Pancreas (tissue), 10 donors: ENCODE data around the gene CDK5. TPM values are rescaled to one million over a fixed set of nuclear protein-coding genes. Genes with fewer than 3 reads are reported as not detected.

ENCODE experiments used
- ATAC-seq, 4 donors: fragments of 200-7000 bp; cut with Tn5 transposase; one replicate each; pipeline versions ENCODE4 v1.8.0 to v1.9.1; 2020; ENCODE audit warnings: mild to moderate bottlenecking in 4 of 4, moderate library complexity in 4 of 4
- DNase-seq, 6 donors: peaks; one replicate each; pipeline ENCODE4 v3.0.0-alpha.2; 2020
- FAIRE-seq: peaks from 2 replicates; lab custom pipeline; 2012; peaks lifted over from hg19 to GRCh38; lab: Jason Lieb, UNC
- H3K27ac ChIP-seq, 4 donors: fragments of 200-600 bp; sonication (generic); 1 replicate in 3 of 4; 2 replicates in 1 of 4; pipeline versions ENCODE4 v1.5.0 to v1.8.0; 2020
- H3K27me3 ChIP-seq, 4 donors: fragments of 200-600 bp; one replicate each; pipeline ENCODE4 v1.8.0; 2021
- H3K36me3 ChIP-seq, 3 donors: fragments of 200-600 bp; sonication (generic) in 1 of 3; one replicate each; pipeline versions ENCODE4 v1.5.0 to v1.8.0; 2020 to 2021
- H3K4me1 ChIP-seq, 3 donors: fragments of 200-600 bp; one replicate each; pipeline ENCODE4 v1.8.0; 2021
- H3K4me3 ChIP-seq, 4 donors: fragments of 200-600 bp; sonication (generic) in 2 of 4; one replicate each; pipeline versions ENCODE4 v1.5.0 to v1.8.0; 2020 to 2021
- H3K9me3 ChIP-seq, 4 donors: fragments of 200-600 bp; one replicate each; pipeline ENCODE4 v1.8.0; 2021
- CTCF ChIP-seq, 4 donors: fragments of 200-600 bp; sonication (generic) in 3 of 4; IDR thresholded peaks; one replicate each; pipeline versions ENCODE4 v1.5.0 to v1.8.0; 2021; ENCODE audit warnings: antibody characterized with exemption in 4 of 4
- WGBS, 2 donors: extraction: QIAGEN DNeasy Blood & Tissue Kit; methylation state at CpG; one replicate each; pipeline ENCODE4 v1.1.7; 2013; 5-methylcytosine and 5-hydroxymethylcytosine counted together
- intact Hi-C, 3 donors: fragments of 100-400 bp; cut with DNase I; formaldehyde crosslinking; loops; one replicate each; pipeline versions ENCODE4 v1.11.1 to v1.14.2; 2022
- polyA plus RNA-seq, 2 donors: library from polyadenylated mRNA; stranded (reverse); fragments of 200-250 nt; gene quantifications; one replicate each; pipeline ENCODE4 v1.2.3, GENCODE V29; 2013
- total RNA-seq, 6 donors: library from RNA; stranded (reverse); fragmentation: NEBNext Ultra II Directional in 4 of 6; extraction: Animal tissue kit (Norgen Biotek cat#: 25700) in 4 of 6; gene quantifications; one replicate each; pipeline versions ENCODE4 v1.2.1 to v1.2.4, GENCODE V29; 2021 to 2023
- donor health status: healthy with polysubstance abuse.
- donor health status: DM: no; HTN: no; CAD: no; lungs with moderate emphysema.
- donor health status: DM: no; HTN: no; CAD: no.
- donor health status: control.
- donor health status: control.
- donor health status: Bipolar disorder and iron deficiency.
- donor health status: DM: yes; HTN: yes; CAD: no.
- donor health status: DM: no; HTN: no; CAD: no.
- donor health status: DM: no; HTN: no; CAD: no.
- donor health status: DM: yes; HTN: yes; CAD: no.

Gene CDK5
- total and polyA plus RNA-seq, 8 donors = 3.7 to 7.8 (median 4.8) TPM

- DNase-seq (peak in 4 of 6 donors; percentile 21 to 61 (median 48)), ATAC-seq (no peak), FAIRE-seq (no peak)
- H3K27me3 ChIP-seq = no peaks in the 10 kb centered on the region
- peaks cover 23 to 43% (median 26%) of the 10 kb centered on the region in 3 donors for H3K4me1 ChIP-seq
- whole genome bisulfite sequencing, 2 donors = 18 to 31% methylated on average over 5 of the region's 5 CpGs
- H3K27ac ChIP-seq = peak overlapping the region; percentile 70 to 93 (median 80)
- intact Hi-C loops = no loop called here
- H3K9me3 ChIP-seq = no peaks in the 10 kb centered on the region
- no peaks in the 10 kb centered on the region for H3K36me3 ChIP-seq
- H3K4me3 ChIP-seq = peak overlapping the region in 1 of 4 donors; percentile 46
- no peak for TF ChIP-seq CTCF (IDR thresholded peaks at IDR 0.05)
Measured at GRCh38 chr7:151085329-151085690, 27.6 kb upstream of the CDK5 start.

GRCh38 chr7:151083824-151084160 lies 26.1 kb upstream of the CDK5 start:
- Histone ChIP-seq H3K27me3 (no peaks in the 10 kb centered on the region), H3K4me3 (peak overlapping the region; percentile 53 to 99 (median 92)), H3K4me1 (peaks cover 29 to 44% (median 32%) of the 10 kb centered on the region in 3 donors), H3K9me3 (no peaks in the 10 kb centered on the region), H3K27ac (peak overlapping the region in 3 of 4 donors; percentile 84 to 86 (median 86)), H3K36me3 (no peaks in the 10 kb centered on the region)
- WGBS, 2 donors = 2 to 7% methylated on average over 3 of the region's 3 CpGs
- DNase-seq = no peak
- ATAC-seq = no peak
- intact Hi-C loops = no loop called here
- FAIRE-seq = no peak
- TF ChIP-seq CTCF (IDR thresholded peaks at IDR 0.05) = no peak

DNA sequence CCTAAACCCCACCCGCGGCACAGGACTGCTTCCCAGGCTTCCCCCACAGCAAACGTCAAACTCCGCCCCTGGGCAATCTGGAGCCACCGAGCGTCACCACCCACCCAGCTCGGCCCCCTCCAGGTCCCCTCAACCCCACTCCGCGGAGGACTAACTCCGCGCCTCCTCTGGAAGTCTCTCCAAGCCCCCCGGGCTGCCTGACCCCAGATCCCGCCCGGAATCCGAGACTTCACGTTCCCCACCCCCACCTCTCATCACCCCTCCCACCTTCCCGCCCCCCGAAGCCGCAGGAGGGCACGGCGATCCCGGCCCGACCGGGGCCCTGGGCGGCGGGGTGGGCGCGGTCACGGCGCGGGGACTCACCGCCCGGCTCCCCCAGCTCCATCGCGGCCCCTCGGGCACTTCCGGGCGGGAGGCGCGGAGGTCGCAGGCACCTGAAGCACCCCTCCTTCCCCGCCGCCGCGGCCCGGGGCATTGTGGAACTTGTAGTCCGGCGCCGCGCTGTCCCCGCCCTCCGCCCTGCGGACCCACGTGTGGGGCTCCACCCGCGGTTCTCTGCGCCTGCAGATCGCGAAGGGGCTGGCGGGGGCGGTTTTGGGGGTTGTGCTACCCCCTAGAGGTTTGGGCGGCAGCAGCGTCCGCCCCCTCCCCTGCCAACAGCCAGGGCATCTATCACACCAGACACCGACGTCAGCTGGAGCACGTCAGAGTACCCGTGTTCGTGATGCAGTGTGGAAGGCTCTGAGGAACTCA lies 25.6 kb upstream of the CDK5 start, which contains the start of gene TMUB1:
TSS of gene TMUB1 (minus strand) at position 423 of the 753 bp plus-strand sequence. CDS start 930 bp downstream, outside the sequence.
- ATAC-seq = peak; percentile 18 to 45 (median 32)
- Histone ChIP-seq H3K4me3 (peak within 1 kb of the TSS; percentile 53 to 99 (median 92)), H3K4me1 (peaks cover 29 to 40% (median 32%) of the 10 kb centered on the region in 3 donors), H3K36me3 (no peaks in the 10 kb centered on the region), H3K27me3 (no peaks in the 10 kb centered on the region), H3K27ac (peak within 1 kb of the TSS; percentile 53 to 86 (median 85)), H3K9me3 (no peaks in the 10 kb centered on the region)
- WGBS, 2 donors = 0 to 1% methylated on average over 44 to 69 of the region's 69 CpGs
- intact Hi-C loops = no loop called here
- TF ChIP-seq CTCF (IDR thresholded peaks at IDR 0.05) = no peak
- no peak for FAIRE-seq
- DNase-seq = peak; percentile 75 to 93 (median 84)

DNA sequence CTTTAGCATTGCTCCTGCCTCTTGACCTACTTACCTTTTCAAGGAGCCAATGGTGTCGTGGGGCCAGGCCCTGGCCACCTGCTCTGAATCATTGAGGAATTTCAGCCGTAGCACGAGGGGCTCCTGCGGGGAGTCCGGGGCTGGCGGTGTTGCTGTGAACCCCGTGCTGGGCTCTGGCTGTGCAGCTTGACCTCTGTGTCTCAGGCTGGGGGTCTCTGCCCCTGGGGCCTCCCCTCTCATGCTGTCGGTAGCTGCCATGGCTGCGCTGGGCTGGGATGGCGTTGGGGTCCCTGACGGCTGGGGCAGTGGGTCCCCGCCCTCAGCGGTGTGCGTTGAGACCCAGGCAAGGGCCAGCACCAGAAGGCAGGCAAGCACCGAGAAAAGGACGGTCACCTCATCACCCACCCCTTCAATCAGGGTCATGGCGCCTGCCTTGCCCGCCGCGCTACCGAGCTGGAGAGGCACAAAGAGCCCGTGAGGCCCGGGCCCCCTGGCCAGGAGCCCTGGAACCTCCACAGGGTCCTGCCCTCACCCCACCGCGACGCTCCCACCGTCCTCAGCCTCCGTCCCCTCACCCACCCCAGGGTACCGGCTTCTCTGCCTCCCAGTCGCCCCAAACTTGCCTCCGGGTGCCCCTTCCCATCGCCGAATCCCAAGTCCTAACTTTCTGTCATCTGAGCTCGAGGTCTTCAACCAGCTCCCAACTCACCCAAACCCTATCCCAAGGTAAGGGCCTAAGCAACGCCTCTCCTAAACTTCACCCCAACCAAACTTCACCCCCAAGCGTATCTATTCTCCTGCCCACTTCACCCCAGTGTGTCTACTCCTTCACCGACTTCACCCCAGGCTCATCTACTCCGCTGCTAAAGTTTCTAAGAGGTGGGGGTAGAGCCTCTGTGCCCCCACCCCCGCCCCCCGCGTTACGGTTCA lies 24.7 kb upstream of the CDK5 start:
- Histone ChIP-seq H3K27me3 (no peaks in the 10 kb centered on the region), H3K27ac (peak overlapping the region; percentile 53 to 86 (median 85)), H3K9me3 (no peaks in the 10 kb centered on the region), H3K4me1 (peaks cover 29 to 37% (median 32%) of the 10 kb centered on the region in 3 donors), H3K36me3 (no peaks in the 10 kb centered on the region), H3K4me3 (peak overlapping the region; percentile 53 to 99 (median 92))
- FAIRE-seq (no peak), ATAC-seq (no peak), DNase-seq (peak in 2 of 6 donors; percentile 32 to 78)
- TF ChIP-seq CTCF (IDR thresholded peaks at IDR 0.05) = no peak
- 33 to 34% methylated on average over 37 to 42 of the region's 42 CpGs for WGBS, 2 donors
- intact Hi-C loops = no loop called here
